Uterus (tissue), 4 donors: ENCODE results near the gene CACNB2. TPM values are rescaled to one million over a fixed set of nuclear protein-coding genes. Genes with fewer than 3 reads are reported as not detected.

Experiments
- DNase-seq, 2 donors: peaks; one replicate each; pipeline ENCODE4 v3.0.0-alpha.2; 2019 to 2020
- H3K27ac ChIP-seq, 2 donors: fragments of 200-600 bp; sonication (generic); 1 replicate in 1 of 2; 2 replicates in 1 of 2; pipeline ENCODE4 v1.5.1; 2016 to 2018
- H3K27me3 ChIP-seq, 2 donors: fragments of 200-600 bp; sonication (generic); one replicate each; pipeline ENCODE4 v1.5.1; 2018 to 2019; ENCODE audit warnings: control low read depth in 1 of 2
- H3K36me3 ChIP-seq, 2 donors: fragments of 200-600 bp; sonication (generic); one replicate each; pipeline ENCODE4 v1.5.1; 2019; ENCODE audit warnings: control low read depth in 1 of 2
- H3K4me1 ChIP-seq, 2 donors: fragments of 200-600 bp; sonication (generic); one replicate each; pipeline ENCODE4 v1.5.1; 2018 to 2019; ENCODE audit warnings: control low read depth in 1 of 2
- H3K4me3 ChIP-seq, 2 donors: fragments of 200-600 bp; sonication (generic); 1 replicate in 1 of 2; 2 replicates in 1 of 2; pipeline ENCODE4 v1.5.1; 2018 to 2019; ENCODE audit warnings: mild to moderate bottlenecking in 1 of 2
- H3K9me3 ChIP-seq, 2 donors: fragments of 200-600 bp; sonication (generic); one replicate each; pipeline ENCODE4 v1.5.1; 2019; ENCODE audit warnings: control low read depth in 1 of 2
- CTCF ChIP-seq, 4 experiments: fragments of 200-600 bp in 2 of 4; fragments of 450-650 bp in 2 of 4; sonication (generic) in 2 of 4; IDR thresholded peaks; one replicate each; pipeline ENCODE4 v1.5.1; 2016 to 2019; ENCODE audit warnings: antibody characterized with exemption in 4 of 4, mild to moderate bottlenecking in 2 of 4, moderate library complexity in 1 of 4
- POLR2A ChIP-seq, 2 donors: fragments of 450-650 bp; IDR thresholded peaks; one replicate each; pipeline ENCODE4 v1.6.1; 2016; ENCODE audit warnings: antibody characterized with exemption in 2 of 2, mild to moderate bottlenecking in 1 of 2, moderate library complexity in 1 of 2
- intact Hi-C: fragments of 100-400 bp; cut with DNase I; formaldehyde crosslinking; loops from one replicate; pipeline ENCODE4 v1.15.1; 2023; ENCODE audit warnings: low total_unique reads
- total RNA-seq, 4 donors: library from RNA; depleted of rRNA in 3 of 4; stranded (reverse); fragments of >200 nt in 3 of 4; gene quantifications; one replicate each; pipeline versions ENCODE4 v1.1.0 to v1.2.4, GENCODE V29; 2014 to 2023
- donor health status: DM: yes; HTN: yes; CAD: no.

Gene CACNB2
- total RNA-seq, 4 donors from 2014 or later: 19.4 to 33.0 (median 27.0) TPM

- TF ChIP-seq POLR2A (IDR thresholded peaks at IDR 0.05): no peak
- TF ChIP-seq CTCF (IDR thresholded peaks at IDR 0.05): no peak
- Histone ChIP-seq H3K36me3 (no peaks in the 10 kb centered on the region), H3K27me3 (no peaks in the 10 kb centered on the region), H3K9me3 (no peaks in the 10 kb centered on the region), H3K27ac (no peak overlapping the region), H3K4me1 (peaks cover 0 to 3% of the 10 kb centered on the region in 2 donors), H3K4me3 (no peak overlapping the region)
- DNase-seq: no peak
- intact Hi-C loops: no loop called here
These were observed 45.4 kb downstream of the CACNB2 start for GRCh38 chr10:18185621-18186020.

- peaks cover 4 to 5% of the 10 kb centered on the region in 2 donors for H3K4me1 ChIP-seq
- H3K9me3 ChIP-seq: no peaks in the 10 kb centered on the region
- H3K27ac ChIP-seq: no peak overlapping the region
- intact Hi-C loops: no loop called here
- H3K36me3 ChIP-seq: no peaks in the 10 kb centered on the region
- TF ChIP-seq CTCF (IDR thresholded peaks at IDR 0.05) (no peak), POLR2A (IDR thresholded peaks at IDR 0.05) (no peak)
- H3K27me3 ChIP-seq: no peaks in the 10 kb centered on the region
- DNase-seq: no peak
- H3K4me3 ChIP-seq: no peak overlapping the region
These were observed 50.6 kb downstream of the CACNB2 start for GRCh38 chr10:18190840-18191239.

- Histone ChIP-seq H3K4me1 (peaks cover 5 to 14% of the 10 kb centered on the region in 2 donors), H3K36me3 (no peaks in the 10 kb centered on the region), H3K27me3 (no peaks in the 10 kb centered on the region), H3K9me3 (no peaks in the 10 kb centered on the region), H3K4me3 (no peak overlapping the region), H3K27ac (peak overlapping the region; percentile 84 to 87)
- intact Hi-C loops: no loop called here
- no peak for DNase-seq
- TF ChIP-seq CTCF (IDR thresholded peaks at IDR 0.05): no peak
- TF ChIP-seq POLR2A (IDR thresholded peaks at IDR 0.05): no peak
These were observed 54.4 kb downstream of the CACNB2 start for GRCh38 chr10:18194634-18195033.

- H3K4me1 ChIP-seq: peaks cover 5 to 14% of the 10 kb centered on the region in 2 donors
- H3K27ac ChIP-seq: peak overlapping the region; percentile 84 to 87
- no peaks in the 10 kb centered on the region for H3K27me3 ChIP-seq
- DNase-seq: peak; percentile 54 to 55
- no peaks in the 10 kb centered on the region for H3K9me3 ChIP-seq
- no peak overlapping the region for H3K4me3 ChIP-seq
- intact Hi-C loops: no loop called here
- TF ChIP-seq POLR2A (IDR thresholded peaks at IDR 0.05): no peak
- no peak for TF ChIP-seq CTCF (IDR thresholded peaks at IDR 0.05)
- no peaks in the 10 kb centered on the region for H3K36me3 ChIP-seq
These were observed 55.0 kb downstream of the CACNB2 start for GRCh38 chr10:18195060-18195799.

GRCh38 chr10:18196806-18197550 lies 56.8 kb downstream of the CACNB2 start:
- Histone ChIP-seq H3K4me1 (peaks cover 5 to 14% of the 10 kb centered on the region in 2 donors), H3K36me3 (no peaks in the 10 kb centered on the region), H3K27me3 (no peaks in the 10 kb centered on the region), H3K27ac (peak overlapping the region; percentile 84 to 87), H3K4me3 (no peak overlapping the region), H3K9me3 (no peaks in the 10 kb centered on the region)
- TF ChIP-seq CTCF (IDR thresholded peaks at IDR 0.05) (no peak), POLR2A (IDR thresholded peaks at IDR 0.05) (no peak)
- intact Hi-C loops: no loop called here
- peak; percentile 22 to 69 for DNase-seq
